Thyroid gland (tissue), 4 donors: ENCODE results near the gene ATOH1. TPM values are rescaled to one million over a fixed set of nuclear protein-coding genes. Genes with fewer than 3 reads are reported as not detected.

Experiments used
- DNase-seq, 2 donors: peaks; one replicate each; pipeline ENCODE4 v3.0.0-alpha.2; 2019
- H3K27ac ChIP-seq, 3 donors: fragments of 200-600 bp; sonication (generic); 1 replicate in 2 of 3; 2 replicates in 1 of 3; pipeline ENCODE4 v1.5.1; 2016 to 2019; ENCODE audit warnings: mild to moderate bottlenecking in 1 of 3, moderate library complexity in 1 of 3
- H3K27me3 ChIP-seq: fragments of 200-600 bp; sonication (generic); one replicate; pipeline ENCODE4 v1.5.1; 2019
- H3K36me3 ChIP-seq, 2 donors: fragments of 200-600 bp; sonication (generic); one replicate each; pipeline ENCODE4 v1.5.1; 2016 to 2019
- H3K4me1 ChIP-seq, 2 donors: fragments of 200-600 bp; sonication (generic); one replicate each; pipeline ENCODE4 v1.5.1; 2017 to 2019
- H3K4me3 ChIP-seq, 3 donors: fragments of 200-600 bp; sonication (generic); replicated peaks in 1 of 3; 1 replicate in 2 of 3; 2 replicates in 1 of 3; pipeline ENCODE4 v1.5.1; 2016; ENCODE audit warnings: mild to moderate bottlenecking in 1 of 3
- H3K9me3 ChIP-seq: fragments of 200-600 bp; sonication (generic); one replicate; pipeline ENCODE4 v1.5.1; 2017
- POLR2A ChIP-seq, 2 donors: fragments of 450-650 bp; IDR thresholded peaks; one replicate each; pipeline ENCODE4 v1.6.1; 2017; ENCODE audit warnings: antibody characterized with exemption in 2 of 2, mild to moderate bottlenecking in 2 of 2, moderate library complexity in 1 of 2
- WGBS, 2 donors: methylation state at CpG; one replicate each; pipeline ENCODE4 v1.1.5; 2017; 5-methylcytosine and 5-hydroxymethylcytosine counted together
- intact Hi-C: fragments of 100-400 bp; cut with DNase I; formaldehyde crosslinking; loops from one replicate; pipeline ENCODE4 v1.15.1; 2023
- small RNA-seq: library from RNA; depleted of rRNA; stranded (forward); fragments of <200 nt; gene quantifications from one replicate; pipeline ENCODE3, GENCODE V24; 2016
- total RNA-seq, 4 donors: library from RNA; depleted of rRNA; stranded (reverse); fragments of >200 nt; gene quantifications; one replicate each; pipeline ENCODE4 v1.2.3, GENCODE V29; 2016
- TF ChIP-seq, protein P1 (sequence below), 6 experiments: fragments of 200-600 bp in 3 of 6; fragments of 450-650 bp in 3 of 6; sonication (generic) in 3 of 6; IDR thresholded peaks; one replicate each; pipeline ENCODE4 v1.5.1; 2016 to 2019; ENCODE audit warnings: antibody characterized with exemption in 6 of 6, mild to moderate bottlenecking in 2 of 6, inconsistent platforms in 1 of 6, moderate library complexity in 1 of 6

ATOH1 gene
- total RNA-seq, 4 donors from 2014 or later = not detected

DNA sequence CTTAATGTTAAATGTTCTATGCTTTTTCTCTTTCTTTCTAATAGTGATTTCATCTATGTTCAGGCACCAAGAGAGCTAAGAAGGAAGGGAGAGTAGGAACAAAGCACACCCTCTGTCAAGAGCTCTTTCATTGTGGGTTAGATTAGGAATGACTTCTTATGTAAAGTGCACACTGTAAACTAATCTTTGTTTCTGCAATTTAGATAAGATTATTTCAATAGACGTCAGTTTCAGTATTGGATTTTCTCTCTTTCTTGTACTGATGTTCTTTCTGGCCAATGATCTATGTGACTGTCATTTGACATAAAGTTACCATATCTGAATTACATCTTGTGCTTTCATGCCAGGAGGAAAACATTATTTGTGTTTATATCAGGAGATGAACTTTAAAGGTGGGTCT, 48.2 kb downstream of the ATOH1 start:
- H3K4me1 ChIP-seq = no peaks in the 10 kb centered on the region
- TF ChIP-seq, protein P1, sequence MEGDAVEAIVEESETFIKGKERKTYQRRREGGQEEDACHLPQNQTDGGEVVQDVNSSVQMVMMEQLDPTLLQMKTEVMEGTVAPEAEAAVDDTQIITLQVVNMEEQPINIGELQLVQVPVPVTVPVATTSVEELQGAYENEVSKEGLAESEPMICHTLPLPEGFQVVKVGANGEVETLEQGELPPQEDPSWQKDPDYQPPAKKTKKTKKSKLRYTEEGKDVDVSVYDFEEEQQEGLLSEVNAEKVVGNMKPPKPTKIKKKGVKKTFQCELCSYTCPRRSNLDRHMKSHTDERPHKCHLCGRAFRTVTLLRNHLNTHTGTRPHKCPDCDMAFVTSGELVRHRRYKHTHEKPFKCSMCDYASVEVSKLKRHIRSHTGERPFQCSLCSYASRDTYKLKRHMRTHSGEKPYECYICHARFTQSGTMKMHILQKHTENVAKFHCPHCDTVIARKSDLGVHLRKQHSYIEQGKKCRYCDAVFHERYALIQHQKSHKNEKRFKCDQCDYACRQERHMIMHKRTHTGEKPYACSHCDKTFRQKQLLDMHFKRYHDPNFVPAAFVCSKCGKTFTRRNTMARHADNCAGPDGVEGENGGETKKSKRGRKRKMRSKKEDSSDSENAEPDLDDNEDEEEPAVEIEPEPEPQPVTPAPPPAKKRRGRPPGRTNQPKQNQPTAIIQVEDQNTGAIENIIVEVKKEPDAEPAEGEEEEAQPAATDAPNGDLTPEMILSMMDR (IDR thresholded peaks at IDR 0.05) = no peak
- TF ChIP-seq POLR2A (IDR thresholded peaks at IDR 0.05) = no peak
- H3K27ac ChIP-seq = no peak overlapping the region
- H3K4me3 ChIP-seq = no peak overlapping the region
- no peaks in the 10 kb centered on the region for H3K36me3 ChIP-seq
- intact Hi-C loops = no loop called here
- H3K9me3 ChIP-seq = no peaks in the 10 kb centered on the region
- DNase-seq = no peak
- WGBS, 2 donors = 67 to 71% methylated on average over 1 of the region's 1 CpG
- no peaks in the 10 kb centered on the region for H3K27me3 ChIP-seq

DNA sequence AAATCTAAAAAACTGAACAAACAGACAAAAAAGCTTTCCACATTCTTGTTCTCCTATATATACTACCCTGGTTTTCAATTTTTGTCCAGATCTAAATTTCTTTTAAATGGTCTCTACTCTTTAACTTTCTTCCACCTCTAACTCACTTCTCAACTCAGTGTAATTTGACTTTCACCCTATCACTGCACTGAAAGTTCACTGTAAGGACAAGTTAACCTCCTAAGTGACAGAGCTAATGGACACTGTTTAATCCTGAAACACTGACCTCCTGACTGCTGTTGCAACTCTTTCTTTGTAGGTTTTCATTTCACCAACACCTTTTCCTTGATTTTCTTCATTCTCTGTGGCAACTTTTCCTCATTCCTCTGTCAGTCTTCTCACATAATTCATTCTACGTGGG, 50.0 kb downstream of the ATOH1 start:
- DNase-seq = no peak
- Histone ChIP-seq H3K9me3 (no peaks in the 10 kb centered on the region), H3K4me3 (no peak overlapping the region), H3K4me1 (no peaks in the 10 kb centered on the region), H3K27ac (no peak overlapping the region), H3K27me3 (no peaks in the 10 kb centered on the region), H3K36me3 (no peaks in the 10 kb centered on the region)
- TF ChIP-seq, protein P1 (IDR thresholded peaks at IDR 0.05) = no peak
- no peak for TF ChIP-seq POLR2A (IDR thresholded peaks at IDR 0.05)
- intact Hi-C loops = no loop called here
- 77 to 85% methylated on average over 1 of the region's 1 CpG for WGBS, 2 donors

DNA sequence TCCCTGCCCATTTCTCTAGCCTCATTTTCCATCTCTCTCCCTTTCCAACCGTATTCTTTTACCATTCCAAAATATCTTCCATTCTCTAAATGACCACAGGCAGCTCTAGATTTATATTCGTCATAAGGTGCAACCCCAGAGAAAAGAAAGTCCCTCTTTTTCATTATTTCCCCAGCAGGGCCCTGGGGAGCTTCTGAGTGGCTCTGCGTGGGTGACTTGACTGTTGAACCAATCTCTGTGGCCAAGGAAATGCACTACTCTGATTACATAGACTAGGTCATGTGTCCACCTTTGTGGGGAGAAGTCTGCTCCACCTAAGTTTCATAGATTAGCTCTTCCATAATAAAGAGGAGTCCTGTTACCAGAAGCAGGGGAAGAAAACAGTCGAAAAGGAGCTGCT, 51.4 kb downstream of the ATOH1 start:
- intact Hi-C loops = no loop called here
- Histone ChIP-seq H3K27ac (no peak overlapping the region), H3K27me3 (no peaks in the 10 kb centered on the region), H3K4me1 (no peaks in the 10 kb centered on the region), H3K9me3 (no peaks in the 10 kb centered on the region), H3K4me3 (no peak overlapping the region), H3K36me3 (no peaks in the 10 kb centered on the region)
- 83 to 84% methylated on average over 4 of the region's 4 CpGs for WGBS, 2 donors
- no peak for DNase-seq
- no peak for TF ChIP-seq POLR2A (IDR thresholded peaks at IDR 0.05)
- TF ChIP-seq, protein P1 (IDR thresholded peaks at IDR 0.05) = no peak

Small RNAs within 50 kb of the gene (small RNA-seq; reads per million reads assigned to genes)
- not detected for gene RNA5SP164
